Mesodermal cell (in vitro differentiated cells): ENCODE measurements around the gene INPP5B.

Experiments used
- H3K27ac ChIP-seq: 2 replicates; pipeline ENCODE4 v1.7.0; 2013; ENCODE audit warnings: mild to moderate bottlenecking, low read depth, low read length, moderate library complexity; ENCODE audit not compliant: severe bottlenecking
- H3K36me3 ChIP-seq: 2 replicates; pipeline ENCODE4 v1.7.1; 2013; ENCODE audit warnings: mild to moderate bottlenecking, low read length, moderate library complexity; ENCODE audit not compliant: control insufficient read depth, insufficient read depth
- H3K4me1 ChIP-seq: one replicate; pipeline ENCODE4 v1.7.1; 2013; ENCODE audit warnings: mild to moderate bottlenecking, low read length; ENCODE audit not compliant: insufficient read depth, control insufficient read depth, poor library complexity, severe bottlenecking
- H3K4me3 ChIP-seq: 2 replicates; pipeline ENCODE4 v1.7.0; 2013; ENCODE audit warnings: low read length, control low read depth, mild to moderate bottlenecking; ENCODE audit not compliant: insufficient read depth, poor library complexity, severe bottlenecking; ENCODE audit errors: extremely low read depth
- H3K9me3 ChIP-seq: 2 replicates; pipeline ENCODE4 v1.7.1; 2013; ENCODE audit warnings: mild to moderate bottlenecking, low read length, moderate library complexity; ENCODE audit not compliant: control insufficient read depth
- WGBS, 2 experiments: methylation state at CpG; one replicate each; pipeline ENCODE4 v1.1.5; 2013; ENCODE audit warnings: missing lambda C conversion rate in 2 of 2; ENCODE audit not compliant: insufficient coverage in 2 of 2; 5-methylcytosine and 5-hydroxymethylcytosine counted together

INPP5B gene

GRCh38 chr1:37868466-37868865 is 78.4 kb downstream of the INPP5B start:
- Histone ChIP-seq H3K36me3 (peaks cover 82% of the 10 kb centered on the region), H3K27ac (no peak overlapping the region), H3K4me1 (no peaks in the 10 kb centered on the region), H3K4me3 (no peak overlapping the region), H3K9me3 (no peaks in the 10 kb centered on the region)
- WGBS, 2 experiments = 93 to 100% methylated on average over 1 of the region's 2 CpGs

- Histone ChIP-seq H3K36me3 (peaks cover 76% of the 10 kb centered on the region), H3K9me3 (no peaks in the 10 kb centered on the region), H3K4me3 (no peak overlapping the region), H3K4me1 (no peaks in the 10 kb centered on the region), H3K27ac (no peak overlapping the region)
- 88 to 94% methylated on average over 4 to 5 of the region's 6 CpGs for WGBS, 2 experiments
Measured at GRCh38 chr1:37867784-37868183, 79.1 kb downstream of the INPP5B start.

DNA sequence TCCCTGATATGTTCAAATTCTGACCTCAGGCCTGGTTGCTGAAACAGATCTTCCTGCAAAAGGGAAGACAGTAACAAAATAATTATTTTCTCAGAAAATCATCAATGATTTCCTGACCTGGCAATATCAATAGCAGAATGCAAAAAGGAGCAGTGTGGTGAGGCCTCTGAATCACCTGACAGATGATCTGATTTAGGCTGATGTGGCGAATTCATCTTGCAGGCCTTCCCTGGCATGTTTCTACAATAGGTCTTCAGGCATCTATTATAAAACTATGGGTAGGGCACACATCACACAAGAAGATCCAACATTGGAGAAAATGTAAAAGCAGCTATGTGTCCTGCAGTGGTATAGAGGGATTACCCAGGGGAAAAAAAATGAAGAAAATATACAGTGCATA is 80.4 kb downstream of the INPP5B start:
- H3K9me3 ChIP-seq = no peaks in the 10 kb centered on the region
- no peak overlapping the region for H3K4me3 ChIP-seq
- WGBS, 2 experiments = no CpG with 5 or more reads among the region's 1 CpG
- no peak overlapping the region for H3K27ac ChIP-seq
- H3K4me1 ChIP-seq = no peaks in the 10 kb centered on the region
- peaks cover 66% of the 10 kb centered on the region for H3K36me3 ChIP-seq

DNA sequence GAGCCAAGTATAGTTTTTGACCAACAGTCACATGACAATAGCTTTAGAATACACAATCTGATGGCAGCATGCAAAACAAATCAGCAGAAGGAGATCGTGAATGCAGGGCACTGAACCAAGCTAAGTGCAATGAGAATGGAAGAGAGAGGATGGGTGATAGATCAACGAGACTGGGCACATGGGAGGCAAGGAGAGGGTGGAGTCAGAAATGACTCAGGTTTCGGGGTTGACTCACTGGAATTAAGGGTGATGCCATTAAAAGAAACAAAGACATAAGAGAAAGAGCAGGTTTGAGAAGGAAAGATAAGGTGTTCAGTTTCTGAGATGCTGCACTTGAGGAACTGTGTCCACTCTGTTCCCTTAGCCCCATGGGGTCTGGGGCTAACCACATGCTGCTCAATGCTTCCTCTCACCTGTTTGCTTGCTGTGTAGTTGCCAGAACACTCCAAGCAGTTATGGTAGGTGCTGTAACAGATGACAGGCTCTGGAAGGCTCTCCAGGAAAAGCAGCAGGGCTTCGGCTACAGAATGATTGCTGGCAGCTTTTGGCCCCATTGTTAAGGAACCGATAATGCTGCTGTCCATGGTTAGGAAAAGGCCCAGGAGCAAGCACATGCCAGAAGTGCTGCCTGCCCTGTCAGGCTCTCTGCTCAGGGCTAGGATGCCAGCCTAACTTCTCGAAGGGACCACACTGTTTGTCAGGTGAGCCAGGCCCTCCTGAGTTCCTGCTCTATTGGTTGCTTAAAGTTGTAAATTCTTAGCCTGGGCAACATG is 81.3 kb downstream of the INPP5B start:
- Histone ChIP-seq H3K9me3 (no peaks in the 10 kb centered on the region), H3K4me3 (no peak overlapping the region), H3K36me3 (peaks cover 66% of the 10 kb centered on the region), H3K27ac (no peak overlapping the region), H3K4me1 (peaks cover 4% of the 10 kb centered on the region)
- WGBS, 2 experiments = 91 to 97% methylated on average over 6 of the region's 6 CpGs

DNA sequence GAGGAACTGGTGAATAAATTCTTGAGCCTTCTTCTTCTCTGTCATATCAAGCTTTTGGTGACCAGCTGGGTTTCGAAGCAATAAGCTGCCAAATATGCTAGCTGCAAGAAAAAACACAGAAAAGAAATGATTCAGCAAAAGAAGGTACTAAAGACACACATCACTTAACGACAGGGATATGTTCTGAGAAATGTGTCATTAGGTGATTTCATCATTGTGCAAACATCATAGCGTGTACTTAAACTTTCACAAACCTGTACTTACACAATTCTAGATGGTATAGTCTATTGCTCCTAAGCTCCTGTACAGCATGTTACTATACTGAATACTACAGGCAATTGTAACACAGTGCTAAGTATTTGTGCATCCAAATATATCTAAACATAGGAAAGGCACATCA is 84.5 kb downstream of the INPP5B start:
- no peak overlapping the region for H3K27ac ChIP-seq
- WGBS, 2 experiments = 100% methylated on average over 1 of the region's 3 CpGs; no CpG with 5 or more reads in 1 of the 2 experiments

GRCh38 chr1:37861151-37861550 is 85.7 kb downstream of the INPP5B start:
- Histone ChIP-seq H3K27ac (no peak overlapping the region), H3K9me3 (no peaks in the 10 kb centered on the region), H3K36me3 (peaks cover 39% of the 10 kb centered on the region), H3K4me3 (no peak overlapping the region), H3K4me1 (peaks cover 4% of the 10 kb centered on the region)
- 83 to 94% methylated on average over 3 to 4 of the region's 4 CpGs for WGBS, 2 experiments

More for the DNA sequence above, 84.5 kb downstream of the INPP5B start:
- Histone ChIP-seq H3K36me3 (peaks cover 40% of the 10 kb centered on the region), H3K4me1 (peaks cover 4% of the 10 kb centered on the region), H3K9me3 (no peaks in the 10 kb centered on the region), H3K4me3 (no peak overlapping the region)

GRCh38 chr1:37860346-37860666 is 86.5 kb downstream of the INPP5B start:
- H3K9me3 ChIP-seq = no peaks in the 10 kb centered on the region
- H3K4me1 ChIP-seq = peaks cover 4% of the 10 kb centered on the region
- H3K27ac ChIP-seq = peak overlapping the region; percentile 94
- H3K4me3 ChIP-seq = peak overlapping the region; percentile 94
- 7 to 29% methylated on average over 3 to 4 of the region's 5 CpGs for WGBS, 2 experiments
- H3K36me3 ChIP-seq = peaks cover 35% of the 10 kb centered on the region

- H3K36me3 ChIP-seq = peaks cover 34% of the 10 kb centered on the region
- 0 to 1% methylated on average over 39 to 47 of the region's 61 CpGs for WGBS, 2 experiments
- H3K27ac ChIP-seq = peak within 1 kb of the TSS; percentile 94
- H3K4me1 ChIP-seq = peaks cover 4% of the 10 kb centered on the region
- no peaks in the 10 kb centered on the region for H3K9me3 ChIP-seq
- peak within 1 kb of the TSS; percentile 94 for H3K4me3 ChIP-seq
Measured at GRCh38 chr1:37859507-37860345, 87.1 kb downstream of the INPP5B start, which contains the start of gene MTF1. Gene MTF1, minus strand, starts transcription at chr1:37859592. Its CDS starts 1,934 bp downstream, at chr1:37857658.

DNA sequence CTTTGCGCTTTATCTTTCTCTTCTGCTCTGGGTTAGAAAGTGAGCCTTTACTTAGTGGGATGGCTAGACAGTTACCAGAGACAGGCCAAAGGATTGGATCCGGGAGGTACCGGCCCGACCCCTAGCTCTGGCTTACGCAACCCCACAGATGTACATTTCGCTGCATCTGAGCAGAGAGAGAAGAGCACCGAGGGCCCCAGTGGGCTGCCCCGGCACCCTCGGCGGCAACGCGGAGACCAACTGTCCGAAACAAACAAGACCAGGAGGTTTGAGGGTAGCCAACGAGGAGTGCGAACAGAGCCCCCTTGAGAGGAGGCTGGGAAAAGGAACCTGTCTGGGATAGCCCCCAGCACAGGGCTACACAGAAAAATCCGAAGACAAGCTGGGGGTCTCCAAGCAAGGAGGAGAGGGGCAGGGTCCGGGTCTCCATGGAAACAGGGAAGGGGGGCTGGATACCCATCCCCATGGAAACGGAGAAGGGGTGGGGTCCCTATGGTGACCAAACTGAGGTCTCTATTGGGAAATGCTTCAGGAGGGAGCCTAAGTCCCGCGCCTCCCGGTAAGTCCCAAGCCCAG is 87.8 kb downstream of the INPP5B start:
- Histone ChIP-seq H3K36me3 (peaks cover 33% of the 10 kb centered on the region), H3K27ac (peak overlapping the region; percentile 94), H3K4me1 (peaks cover 4% of the 10 kb centered on the region), H3K9me3 (no peaks in the 10 kb centered on the region), H3K4me3 (peak overlapping the region; percentile 94)
- WGBS, 2 experiments = 4 to 7% methylated on average over 17 to 20 of the region's 21 CpGs

DNA sequence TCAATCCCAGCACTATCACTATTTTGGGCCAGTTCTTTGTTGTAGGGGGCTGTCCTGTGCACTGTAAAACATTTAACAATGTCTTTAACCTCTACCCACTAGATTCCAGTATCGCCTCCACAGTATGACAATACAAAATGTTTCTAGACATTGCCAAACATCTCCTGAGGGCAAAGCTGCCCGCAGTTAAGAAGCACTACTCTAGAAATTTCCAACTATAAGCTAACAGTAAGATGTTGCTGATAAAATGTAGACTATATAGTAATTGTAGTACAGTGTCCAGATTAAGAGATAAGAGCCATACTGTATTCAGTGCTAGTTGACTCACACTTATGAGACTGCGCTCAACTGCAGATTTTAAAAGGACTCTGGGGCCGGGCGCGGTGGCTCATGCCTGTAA is 92.4 kb downstream of the INPP5B start:
- Histone ChIP-seq H3K4me1 (no peaks in the 10 kb centered on the region), H3K4me3 (no peak overlapping the region), H3K27ac (no peak overlapping the region), H3K9me3 (no peaks in the 10 kb centered on the region), H3K36me3 (peaks cover 48% of the 10 kb centered on the region)
- whole genome bisulfite sequencing, 2 experiments = 82 to 90% methylated on average over 5 to 6 of the region's 6 CpGs
